ENCODE measurements around the gene FGFR1OP2.

- TF ChIP-seq CTCF (IDR thresholded peaks at IDR 0.05) = no peak
- no peak for TF ChIP-seq POLR2A (IDR thresholded peaks at IDR 0.05)
Observed at GRCh38 chr12:26890784-26891183, 47.5 kb upstream of the FGFR1OP2 start.

All from adrenal gland (tissue), 5 donors.